ENCODE results near the gene POLR2H. TPM values are rescaled to one million over a fixed set of nuclear protein-coding genes. Genes with fewer than 3 reads are reported as not detected.

The POLR2H gene
- polyA plus RNA-seq, 6 donors from 2014 or later: 34.4 to 61.0 (median 49.1) TPM

DNA sequence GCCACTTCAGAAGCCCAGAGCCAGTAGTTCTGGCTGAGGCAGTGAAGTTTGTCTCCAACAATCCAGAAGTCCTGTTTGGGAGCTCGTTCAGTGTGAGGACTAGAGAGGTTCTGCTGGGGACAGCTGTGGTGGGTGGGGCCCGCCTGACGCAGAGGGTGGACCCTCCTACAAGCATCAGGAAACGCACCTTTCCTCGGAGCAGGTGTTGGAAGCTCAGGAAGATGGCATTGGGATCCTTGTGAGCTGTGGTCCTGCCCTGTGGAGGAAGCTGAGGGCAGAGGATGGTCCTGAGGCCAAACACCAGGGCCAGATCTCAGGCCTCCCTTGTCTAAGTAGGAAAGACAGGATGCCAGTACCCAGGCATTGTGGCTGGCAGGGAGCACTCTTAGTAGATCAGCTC is 11.4 kb downstream of the POLR2H start:
- Mint-ChIP-seq H3K27me3 (peaks cover 30 to 31% (median 30%) of the 10 kb centered on the region in 3 donors), H3K36me3 (peaks cover 0 to 6% of the 10 kb centered on the region in 2 donors), H3K27ac (peak overlapping the region in 1 of 6 donors; percentile 75), H3K4me3 (no peak overlapping the region), H3K4me1 (peaks cover 0 to 6% (median 1%) of the 10 kb centered on the region in 3 donors), H3K9me3 (no peaks in the 10 kb centered on the region)
- DNase-seq (no peak), ATAC-seq (ENCODE audit: low read depth in 2 of 2) (no peak)

DNA sequence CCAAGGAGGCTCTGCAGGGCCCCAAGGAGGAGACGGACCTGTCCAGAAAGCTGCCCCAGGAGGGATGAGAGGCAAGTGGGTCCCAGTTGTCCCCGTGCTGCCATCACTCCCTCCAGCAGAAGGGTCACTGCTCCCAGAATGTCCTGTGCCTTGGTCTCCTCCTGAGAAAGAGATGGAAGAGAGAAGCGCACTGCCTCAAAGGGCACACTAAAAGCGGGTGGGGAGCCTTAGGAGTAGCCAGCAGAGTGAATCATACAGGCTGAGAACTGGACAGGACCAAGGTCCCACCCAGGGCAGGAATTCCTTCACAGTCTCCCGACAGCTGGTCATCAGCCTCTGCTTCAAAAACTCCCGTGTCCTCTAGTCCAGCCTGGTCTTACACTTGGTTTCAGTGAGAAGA is 11.9 kb downstream of the POLR2H start:
- ATAC-seq (ENCODE audit: low read depth in 2 of 2) (no peak), DNase-seq (no peak)
- H3K4me3 Mint-ChIP-seq: no peak overlapping the region
- H3K27ac Mint-ChIP-seq: no peak overlapping the region
- peaks cover 0 to 6% (median 2%) of the 10 kb centered on the region in 3 donors for H3K4me1 Mint-ChIP-seq
- H3K9me3 Mint-ChIP-seq: no peaks in the 10 kb centered on the region
- H3K27me3 Mint-ChIP-seq: peaks cover 33 to 36% (median 35%) of the 10 kb centered on the region in 3 donors
- peaks cover 0 to 4% of the 10 kb centered on the region in 2 donors for H3K36me3 Mint-ChIP-seq

DNA sequence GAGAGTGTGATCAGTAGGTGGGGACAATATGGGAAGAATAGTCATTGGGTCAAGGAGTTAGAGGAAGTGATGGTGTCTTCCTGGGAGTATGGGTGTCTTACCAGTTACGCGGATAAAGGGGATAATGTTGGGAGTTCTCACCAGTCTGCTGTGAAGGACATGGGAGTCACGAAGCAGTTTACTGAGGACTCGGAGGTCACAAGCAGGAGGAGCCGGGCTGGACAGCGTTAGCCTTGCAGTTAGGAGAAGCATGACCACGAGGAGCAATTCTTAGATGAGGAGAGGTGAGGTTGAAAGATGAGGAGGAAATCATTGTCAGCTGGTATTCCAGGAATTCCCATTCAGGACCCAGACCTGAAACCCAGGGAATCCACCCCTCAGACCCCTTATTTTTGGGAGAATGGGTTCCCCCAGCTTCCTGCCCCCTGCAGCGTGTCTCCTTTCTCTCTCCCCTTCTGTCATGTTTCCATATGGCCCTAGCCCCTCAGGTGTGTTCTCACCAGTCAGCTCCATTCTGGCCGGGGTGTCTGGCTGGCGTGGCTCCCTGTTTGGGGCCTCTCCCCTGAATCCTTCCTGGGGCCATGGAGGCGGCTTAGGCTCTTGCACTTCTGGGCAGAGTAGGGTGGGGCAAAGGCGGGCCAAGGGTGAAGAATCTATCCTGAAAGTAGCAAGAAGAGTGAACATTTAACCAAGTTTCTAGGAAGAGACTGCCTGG is 14.4 kb downstream of the POLR2H start:
- no peak overlapping the region for H3K4me3 Mint-ChIP-seq

DNA sequence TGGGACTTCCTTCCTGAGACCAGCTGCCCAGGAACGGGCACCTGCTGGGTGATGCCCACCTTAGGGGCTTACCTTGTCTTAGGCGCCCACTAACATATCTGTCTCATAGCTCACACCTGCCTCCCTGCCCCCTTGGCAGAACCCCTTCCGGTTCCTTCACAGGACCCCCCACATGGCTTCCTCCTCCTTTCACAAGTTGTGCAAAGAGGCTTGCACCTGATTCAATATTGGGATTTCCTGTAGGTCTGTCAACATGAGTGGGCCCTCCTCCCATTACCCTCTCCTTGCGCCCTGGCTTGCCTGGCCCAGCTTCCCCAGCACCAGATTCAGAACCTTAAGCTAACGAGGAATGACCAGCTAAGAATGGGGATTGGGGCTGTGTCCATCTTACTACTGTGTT is 15.9 kb downstream of the POLR2H start:
- H3K27ac Mint-ChIP-seq: no peak overlapping the region
- no peaks in the 10 kb centered on the region for H3K9me3 Mint-ChIP-seq
- H3K27me3 Mint-ChIP-seq: peaks cover 55 to 66% (median 55%) of the 10 kb centered on the region in 3 donors
- H3K36me3 Mint-ChIP-seq: peaks cover 0 to 7% of the 10 kb centered on the region in 2 donors
- H3K4me3 Mint-ChIP-seq: peak overlapping the region in 1 of 8 donors; percentile 55
- peaks cover 6 to 20% (median 11%) of the 10 kb centered on the region in 3 donors for H3K4me1 Mint-ChIP-seq
- no peak for ATAC-seq (ENCODE audit: low read depth in 2 of 2)
- DNase-seq: no peak

More for the DNA sequence above, 14.4 kb downstream of the POLR2H start:
- H3K4me1 Mint-ChIP-seq: peaks cover 6 to 15% (median 12%) of the 10 kb centered on the region in 3 donors
- DNase-seq (no peak), ATAC-seq (ENCODE audit: low read depth in 2 of 2) (no peak)
- peaks cover 0 to 7% of the 10 kb centered on the region in 2 donors for H3K36me3 Mint-ChIP-seq
- peaks cover 45 to 52% (median 47%) of the 10 kb centered on the region in 3 donors for H3K27me3 Mint-ChIP-seq
- H3K9me3 Mint-ChIP-seq: no peaks in the 10 kb centered on the region
- peak overlapping the region in 1 of 6 donors; percentile 49 for H3K27ac Mint-ChIP-seq

DNA sequence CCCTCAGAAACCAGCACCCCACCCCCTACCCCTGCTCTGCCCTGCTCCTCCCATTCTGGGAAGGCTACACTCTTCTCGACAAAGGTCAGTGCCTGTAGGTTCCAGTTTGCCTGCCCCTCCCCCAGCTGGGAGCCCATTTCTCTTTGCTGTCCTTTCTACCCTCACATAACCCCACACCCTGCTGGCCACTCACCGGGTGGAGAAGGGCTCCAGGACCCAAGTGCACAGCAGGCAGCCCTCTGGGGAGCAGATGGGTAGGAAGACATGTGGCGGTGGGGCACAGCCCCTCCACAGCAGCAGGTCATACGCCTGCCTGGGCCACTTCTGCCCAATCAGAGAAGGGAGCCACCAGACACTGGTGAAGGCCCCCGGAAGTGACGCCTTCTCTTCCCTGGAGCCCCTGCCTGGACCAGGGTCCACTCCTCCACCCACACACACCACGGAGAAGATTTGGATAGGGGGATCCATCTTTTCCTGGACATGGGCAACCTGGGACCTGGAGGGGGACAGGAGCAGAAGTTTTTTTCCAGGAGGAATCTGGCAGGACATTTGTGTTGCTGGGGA is 16.5 kb downstream of the POLR2H start, which contains the start of gene THPO:
Gene THPO (minus strand): TSS at position 326 of the 564 bp plus-strand sequence. CDS start 1,948 bp downstream, outside the sequence.
- H3K27me3 Mint-ChIP-seq: peaks cover 55 to 72% (median 61%) of the 10 kb centered on the region in 3 donors
- H3K4me3 Mint-ChIP-seq: peak within 1 kb of the TSS; percentile 55 to 87 (median 76)
- H3K4me1 Mint-ChIP-seq: peaks cover 6 to 20% (median 11%) of the 10 kb centered on the region in 3 donors
- no peaks in the 10 kb centered on the region for H3K9me3 Mint-ChIP-seq
- peak within 1 kb of the TSS in 1 of 6 donors; percentile 22 for H3K27ac Mint-ChIP-seq
- peaks cover 0 to 7% of the 10 kb centered on the region in 2 donors for H3K36me3 Mint-ChIP-seq
- DNase-seq: no peak
- ATAC-seq (ENCODE audit: low read depth in 2 of 2): no peak

DNA sequence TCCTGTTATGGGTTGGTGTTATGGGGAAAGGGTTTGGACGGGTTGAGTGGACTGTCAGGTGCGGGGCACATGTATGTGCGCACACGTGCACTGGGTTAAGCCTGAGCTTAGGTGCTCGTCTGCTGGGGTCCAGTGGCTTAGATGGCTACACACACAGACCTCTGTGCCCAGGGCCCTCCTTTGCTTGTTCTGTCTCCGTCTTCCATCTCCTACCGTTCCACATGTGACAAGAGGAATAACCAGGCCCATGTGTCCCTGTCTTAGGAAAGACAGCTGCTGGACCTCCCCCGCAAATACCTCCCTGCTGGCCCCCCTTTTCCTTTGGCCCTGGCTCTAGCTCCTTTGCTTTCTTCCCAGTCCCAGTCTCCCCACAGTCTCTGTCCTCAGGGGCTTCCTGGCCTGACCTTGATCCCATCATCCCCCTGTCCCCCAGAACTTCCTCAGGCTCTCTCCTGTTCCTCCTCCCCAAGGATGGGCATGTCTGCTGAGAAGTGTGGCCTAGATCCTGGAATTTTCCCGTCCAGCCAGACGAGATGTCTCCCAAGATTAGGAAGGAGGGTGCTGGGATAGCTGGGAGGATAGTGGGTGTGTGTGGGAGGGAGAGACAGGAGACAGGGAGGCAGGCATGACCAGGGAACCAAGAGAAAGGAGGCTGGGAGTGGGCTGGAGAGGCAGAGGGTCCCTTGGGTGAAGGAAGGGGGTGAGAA is 17.3 kb downstream of the POLR2H start:
- Mint-ChIP-seq H3K27me3 (peaks cover 56 to 78% (median 64%) of the 10 kb centered on the region in 3 donors), H3K4me3 (peak overlapping the region; percentile 63 to 87 (median 78))

DNA sequence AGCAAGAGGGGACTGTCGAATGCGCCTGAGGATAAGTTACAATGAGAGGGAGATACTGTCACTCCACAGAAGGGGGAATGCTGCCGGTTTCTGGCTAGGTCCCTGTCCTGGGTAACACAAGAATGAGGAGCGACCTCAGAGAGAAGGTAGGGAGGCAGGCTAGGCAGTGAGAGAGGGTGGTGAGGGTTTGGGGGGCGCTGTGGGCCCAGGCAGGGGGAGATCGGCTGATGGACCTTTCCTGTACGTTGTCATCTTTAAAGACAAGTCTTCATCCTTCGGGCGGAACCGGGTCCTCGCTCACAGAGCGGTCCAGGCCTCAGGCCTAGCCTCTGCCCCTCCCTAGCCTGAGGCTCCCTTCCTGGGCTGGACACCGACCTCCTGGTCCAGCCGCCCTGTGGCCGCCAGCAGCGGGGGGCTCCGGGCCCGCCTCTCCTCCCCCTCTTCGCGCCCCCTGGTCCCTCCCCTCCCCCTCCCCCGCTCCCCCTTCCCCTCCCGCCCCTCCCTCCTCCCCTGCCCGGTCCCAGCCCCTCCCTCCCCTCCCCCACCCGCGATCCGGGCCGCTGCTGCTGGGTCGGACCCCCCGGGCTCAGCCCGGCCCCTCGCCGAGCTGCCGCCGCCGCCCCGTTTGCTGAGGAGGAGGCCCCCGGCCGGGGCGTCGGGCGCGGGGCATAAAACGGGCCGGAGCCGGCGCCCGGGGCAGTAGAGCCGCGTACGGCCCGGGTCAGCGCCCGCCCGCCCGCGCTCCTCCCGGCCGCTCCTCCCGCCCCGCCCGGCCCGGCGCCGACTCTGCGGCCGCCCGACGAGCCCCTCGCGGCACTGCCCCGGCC is 18.1 kb downstream of the POLR2H start, which contains the start of gene CHRD:
Gene CHRD (plus strand): TSS at position 697 of the 827 bp plus-strand sequence. CDS start 265 bp downstream, outside the sequence.
- H3K4me3 Mint-ChIP-seq: peak within 1 kb of the TSS; percentile 70 to 87 (median 84)
- no peaks in the 10 kb centered on the region for H3K9me3 Mint-ChIP-seq
- ATAC-seq (ENCODE audit: low read depth in 2 of 2) (peak; percentile 5 to 11), DNase-seq (no peak)
- H3K27ac Mint-ChIP-seq: peak within 1 kb of the TSS in 3 of 6 donors; percentile 22 to 59 (median 47)
- peaks cover 6 to 20% (median 11%) of the 10 kb centered on the region in 3 donors for H3K4me1 Mint-ChIP-seq
- peaks cover 0 to 7% of the 10 kb centered on the region in 2 donors for H3K36me3 Mint-ChIP-seq
- peaks cover 59 to 85% (median 71%) of the 10 kb centered on the region in 3 donors for H3K27me3 Mint-ChIP-seq

More for the DNA sequence above, 17.3 kb downstream of the POLR2H start:
- Mint-ChIP-seq H3K36me3 (peaks cover 0 to 7% of the 10 kb centered on the region in 2 donors), H3K4me1 (peaks cover 6 to 20% (median 11%) of the 10 kb centered on the region in 3 donors), H3K9me3 (no peaks in the 10 kb centered on the region), H3K27ac (peak overlapping the region in 2 of 6 donors; percentile 22 to 59)
- DNase-seq (no peak), ATAC-seq (ENCODE audit: low read depth in 2 of 2) (no peak)

DNA sequence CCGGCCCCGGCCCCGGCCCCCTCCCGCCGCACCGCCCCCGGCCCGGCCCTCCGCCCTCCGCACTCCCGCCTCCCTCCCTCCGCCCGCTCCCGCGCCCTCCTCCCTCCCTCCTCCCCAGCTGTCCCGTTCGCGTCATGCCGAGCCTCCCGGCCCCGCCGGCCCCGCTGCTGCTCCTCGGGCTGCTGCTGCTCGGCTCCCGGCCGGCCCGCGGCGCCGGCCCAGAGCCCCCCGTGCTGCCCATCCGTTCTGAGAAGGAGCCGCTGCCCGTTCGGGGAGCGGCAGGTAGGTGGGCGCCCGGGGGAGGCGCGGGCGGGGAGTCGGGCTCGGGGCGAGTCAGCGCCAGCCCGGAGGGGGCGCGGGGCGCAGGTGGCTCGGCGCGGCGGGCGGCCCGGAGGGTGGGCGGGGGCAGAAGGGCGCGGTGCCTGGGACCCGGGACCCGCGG is 18.7 kb downstream of the POLR2H start:
- Mint-ChIP-seq H3K27me3 (peaks cover 60 to 87% (median 75%) of the 10 kb centered on the region in 3 donors), H3K9me3 (no peaks in the 10 kb centered on the region), H3K4me1 (peaks cover 6 to 20% (median 11%) of the 10 kb centered on the region in 3 donors), H3K27ac (no peak overlapping the region), H3K36me3 (peaks cover 0 to 7% of the 10 kb centered on the region in 2 donors), H3K4me3 (peak overlapping the region in 1 of 8 donors; percentile 72)
- peak; percentile 27 to 36 for ATAC-seq (ENCODE audit: low read depth in 2 of 2)
- DNase-seq: no peak

DNA sequence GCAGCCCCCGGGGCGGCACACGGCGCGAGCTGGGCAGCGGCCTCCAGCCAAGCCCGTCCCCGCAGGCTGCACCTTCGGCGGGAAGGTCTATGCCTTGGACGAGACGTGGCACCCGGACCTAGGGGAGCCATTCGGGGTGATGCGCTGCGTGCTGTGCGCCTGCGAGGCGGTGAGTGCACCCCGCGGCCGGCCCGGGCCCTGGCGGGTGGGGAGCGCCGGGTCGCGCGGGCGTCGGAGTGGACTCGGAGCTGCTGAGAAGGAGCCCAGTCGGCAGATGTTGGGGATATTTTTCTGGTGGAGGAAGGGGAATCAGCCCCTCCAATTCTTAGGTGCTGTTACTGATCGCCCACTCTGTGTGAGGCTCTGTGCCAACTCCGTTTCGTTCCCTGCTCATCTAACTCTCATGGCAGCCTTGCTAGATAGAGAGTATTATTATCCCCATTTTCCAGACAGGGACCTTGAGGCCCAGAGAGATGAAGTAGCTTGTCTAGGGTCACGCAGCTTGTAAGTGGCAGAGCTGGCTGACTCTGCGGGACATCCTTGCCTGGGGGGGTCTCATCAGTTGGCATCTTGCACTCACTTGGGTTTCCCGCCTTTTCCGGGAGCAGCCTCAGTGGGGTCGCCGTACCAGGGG is 19.2 kb downstream of the POLR2H start:
- DNase-seq (peak; percentile 14), ATAC-seq (ENCODE audit: low read depth in 2 of 2) (peak; percentile 44 to 54)
- Mint-ChIP-seq H3K4me3 (peak overlapping the region; percentile 64 to 87 (median 78)), H3K27ac (no peak overlapping the region), H3K9me3 (no peaks in the 10 kb centered on the region), H3K36me3 (peaks cover 0 to 7% of the 10 kb centered on the region in 2 donors), H3K27me3 (peaks cover 57 to 83% (median 70%) of the 10 kb centered on the region in 3 donors), H3K4me1 (peaks cover 6 to 20% (median 11%) of the 10 kb centered on the region in 3 donors)

DNA sequence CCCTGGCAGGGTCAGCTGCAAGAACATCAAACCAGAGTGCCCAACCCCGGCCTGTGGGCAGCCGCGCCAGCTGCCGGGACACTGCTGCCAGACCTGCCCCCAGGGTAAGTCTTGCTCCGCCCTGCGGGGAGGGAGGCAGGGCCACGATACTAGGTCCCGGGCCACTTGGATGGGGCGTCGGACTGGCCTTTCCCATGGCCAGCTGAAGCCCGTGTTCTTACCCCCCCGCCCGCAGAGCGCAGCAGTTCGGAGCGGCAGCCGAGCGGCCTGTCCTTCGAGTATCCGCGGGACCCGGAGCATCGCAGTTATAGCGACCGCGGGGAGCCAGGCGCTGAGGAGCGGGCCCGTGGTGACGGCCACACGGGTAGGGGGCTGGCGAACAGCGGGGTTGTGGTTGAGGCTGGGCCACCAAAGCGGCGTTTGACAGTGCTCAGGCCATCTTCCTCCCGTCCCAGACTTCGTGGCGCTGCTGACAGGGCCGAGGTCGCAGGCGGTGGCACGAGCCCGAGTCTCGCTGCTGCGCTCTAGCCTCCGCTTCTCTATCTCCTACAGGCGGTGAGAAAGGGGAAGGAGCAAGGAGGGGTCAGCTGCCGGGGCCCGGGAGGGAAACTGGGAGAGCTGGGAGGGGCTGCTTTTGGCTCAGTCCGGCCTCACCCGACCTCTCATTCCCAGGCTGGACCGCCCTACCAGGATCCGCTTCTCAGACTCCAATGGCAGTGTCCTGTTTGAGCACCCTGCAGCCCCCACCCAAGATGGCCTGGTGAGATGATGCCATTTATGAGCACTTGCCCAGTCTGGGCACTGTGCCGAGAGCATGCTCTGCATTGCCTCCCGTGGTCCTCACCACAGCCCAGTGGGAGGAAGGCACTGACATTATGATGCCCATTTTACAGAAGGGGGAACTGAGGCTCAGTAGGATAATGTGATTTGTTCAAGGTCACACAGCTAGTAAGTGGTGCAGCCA is 20.0 kb downstream of the POLR2H start:
- peaks cover 6 to 20% (median 11%) of the 10 kb centered on the region in 3 donors for H3K4me1 Mint-ChIP-seq
- no peaks in the 10 kb centered on the region for H3K9me3 Mint-ChIP-seq
- peaks cover 0 to 7% of the 10 kb centered on the region in 2 donors for H3K36me3 Mint-ChIP-seq
- peak overlapping the region; percentile 64 to 90 (median 83) for H3K4me3 Mint-ChIP-seq
- H3K27me3 Mint-ChIP-seq: peaks cover 54 to 83% (median 70%) of the 10 kb centered on the region in 3 donors
- peak; percentile 43 to 57 for ATAC-seq (ENCODE audit: low read depth in 2 of 2)
- DNase-seq: peak; percentile 13
- H3K27ac Mint-ChIP-seq: no peak overlapping the region

Data from naive B cell (primary cell).